ENCODE data around the gene FAM229B. TPM values are rescaled to one million over a fixed set of nuclear protein-coding genes. Genes with fewer than 3 reads are reported as not detected.

FAM229B gene
- total and polyA plus RNA-seq, 2 experiments from 2014 or later, result 12.0 to 57.3 TPM

GRCh38 chr6:112144145-112144926, 56.9 kb downstream of the FAM229B start:
- no peak overlapping the region for H2AFZ ChIP-seq
- WGBS, 2 experiments (ENCODE audit: low coverage in 1 of 2, low lambda C conversion rate in 2 of 2, missing lambda C conversion rate in 2 of 2), result 31 to 35% methylated on average over 12 of the region's 12 CpGs
- no peaks in the 10 kb centered on the region for H3K9me3 ChIP-seq (ENCODE audit: low read depth)
- peaks cover 88% of the 10 kb centered on the region for H3F3A ChIP-seq (ENCODE audit: insufficient read depth)
- H3K79me2 ChIP-seq (ENCODE audit: insufficient read depth), result no peaks in the 10 kb centered on the region
- no peaks in the 10 kb centered on the region for H3K27me3 ChIP-seq (replicated peaks; ENCODE audit: insufficient read depth)
- H3K4me3 ChIP-seq, result 0 out of 2 replicates have a peak overlapping the region, but pooled peaks have one; percentile 0
- DNase-seq, result peak; percentile 62
- H3K4me1 ChIP-seq (ENCODE audit: insufficient read depth), result peaks cover 12% of the 10 kb centered on the region
- H3K36me3 ChIP-seq (ENCODE audit: low read depth), result peaks cover 95% of the 10 kb centered on the region
- H3K27ac ChIP-seq, result peak overlapping the region; percentile 29
- no peaks in the 10 kb centered on the region for H3K9me2 ChIP-seq (ENCODE audit: insufficient read depth)
- no peak overlapping the region for H3K9ac ChIP-seq
- in situ Hi-C loops (cut with MboI), result no loop called here
- H4K20me1 ChIP-seq (ENCODE audit: insufficient read depth), result no peaks in the 10 kb centered on the region
- no peak for TF ChIP-seq EZH2phosphoT487 (IDR thresholded peaks at IDR 0.05; ENCODE audit: insufficient read depth, low read depth)
- TF ChIP-seq EZH2 (IDR thresholded peaks at IDR 0.05; ENCODE audit: insufficient read depth, poor library complexity, severe bottlenecking), result no peak
- H3K4me2 ChIP-seq (ENCODE audit: unreplicated experiment), result no peak overlapping the region

GRCh38 chr6:112145080-112145573, 57.7 kb downstream of the FAM229B start:
- Histone ChIP-seq H3K4me2 (ENCODE audit: unreplicated experiment) (no peak overlapping the region), H3K9me2 (ENCODE audit: insufficient read depth) (no peaks in the 10 kb centered on the region), H3K36me3 (ENCODE audit: low read depth) (peaks cover 95% of the 10 kb centered on the region), H3K27ac (peak overlapping the region; percentile 29; the same call in 1 of the 2 replicates), H3K4me1 (ENCODE audit: insufficient read depth) (peaks cover 19% of the 10 kb centered on the region), H2AFZ (no peak overlapping the region), H3K4me3 (no peak overlapping the region), H3F3A (ENCODE audit: insufficient read depth) (peaks cover 88% of the 10 kb centered on the region), H3K9me3 (ENCODE audit: low read depth) (no peaks in the 10 kb centered on the region), H3K79me2 (ENCODE audit: insufficient read depth) (no peaks in the 10 kb centered on the region), H3K27me3 (replicated peaks; ENCODE audit: insufficient read depth) (no peaks in the 10 kb centered on the region), H3K9ac (no peak overlapping the region), H4K20me1 (ENCODE audit: insufficient read depth) (no peaks in the 10 kb centered on the region)
- no peak for DNase-seq
- WGBS, 2 experiments (ENCODE audit: low coverage in 1 of 2, low lambda C conversion rate in 2 of 2, missing lambda C conversion rate in 2 of 2), result 97 to 98% methylated on average over 10 of the region's 10 CpGs
- no peak for TF ChIP-seq EZH2phosphoT487 (IDR thresholded peaks at IDR 0.05; ENCODE audit: insufficient read depth, low read depth)
- no peak for TF ChIP-seq EZH2 (IDR thresholded peaks at IDR 0.05; ENCODE audit: insufficient read depth, poor library complexity, severe bottlenecking)
- in situ Hi-C loops (cut with MboI), result no loop called here

GRCh38 chr6:112148103-112148502, 60.7 kb downstream of the FAM229B start:
- 97 to 98% methylated on average over 6 of the region's 6 CpGs for WGBS, 2 experiments (ENCODE audit: low coverage in 1 of 2, low lambda C conversion rate in 2 of 2, missing lambda C conversion rate in 2 of 2)

DNA sequence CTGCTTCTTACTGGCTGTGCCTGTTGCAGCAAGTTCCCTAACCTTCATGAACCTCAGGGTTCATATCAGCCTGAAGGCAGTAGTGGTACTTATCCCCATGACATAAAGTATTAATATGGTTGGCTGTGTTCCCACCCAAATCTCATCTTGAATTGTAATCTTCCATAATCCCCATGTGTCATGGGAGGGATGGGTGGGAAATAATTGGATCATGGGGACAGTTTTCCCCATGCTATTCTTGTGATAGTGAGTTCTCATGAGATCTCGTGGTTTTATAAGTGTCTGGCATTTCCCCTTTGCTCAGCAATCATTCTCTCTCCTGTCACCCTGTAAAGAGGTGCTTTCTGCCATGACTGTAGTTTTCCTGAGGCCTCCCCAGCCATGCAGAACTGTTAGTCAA, 61.8 kb downstream of the FAM229B start:
- Histone ChIP-seq H3K9ac (peak overlapping the region; percentile 65), H3K4me3 (no peak overlapping the region), H2AFZ (no peak overlapping the region), H3F3A (ENCODE audit: insufficient read depth) (peaks cover 89% of the 10 kb centered on the region), H3K9me3 (ENCODE audit: low read depth) (no peaks in the 10 kb centered on the region), H3K36me3 (ENCODE audit: low read depth) (peaks cover 90% of the 10 kb centered on the region), H3K4me2 (ENCODE audit: unreplicated experiment) (peak overlapping the region; percentile 0), H3K9me2 (ENCODE audit: insufficient read depth) (no peaks in the 10 kb centered on the region), H3K27ac (peak overlapping the region; percentile 92), H3K4me1 (ENCODE audit: insufficient read depth) (peaks cover 54% of the 10 kb centered on the region), H4K20me1 (ENCODE audit: insufficient read depth) (no peaks in the 10 kb centered on the region), H3K79me2 (ENCODE audit: insufficient read depth) (no peaks in the 10 kb centered on the region), H3K27me3 (replicated peaks; ENCODE audit: insufficient read depth) (no peaks in the 10 kb centered on the region)
- no peak for DNase-seq
- no peak for TF ChIP-seq EZH2 (IDR thresholded peaks at IDR 0.05; ENCODE audit: insufficient read depth, poor library complexity, severe bottlenecking)
- TF ChIP-seq EZH2phosphoT487 (IDR thresholded peaks at IDR 0.05; ENCODE audit: insufficient read depth, low read depth), result no peak
- in situ Hi-C loops (cut with MboI), result no loop called here
- WGBS, 2 experiments (ENCODE audit: low coverage in 1 of 2, low lambda C conversion rate in 2 of 2, missing lambda C conversion rate in 2 of 2), result 15 to 22% methylated on average over 1 of the region's 1 CpG

More at GRCh38 chr6:112148103-112148502, 60.7 kb downstream of the FAM229B start:
- Histone ChIP-seq H3K79me2 (ENCODE audit: insufficient read depth) (no peaks in the 10 kb centered on the region), H3K4me2 (ENCODE audit: unreplicated experiment) (no peak overlapping the region), H3K9me2 (ENCODE audit: insufficient read depth) (no peaks in the 10 kb centered on the region), H3F3A (ENCODE audit: insufficient read depth) (peaks cover 88% of the 10 kb centered on the region), H3K27me3 (replicated peaks; ENCODE audit: insufficient read depth) (no peaks in the 10 kb centered on the region), H3K27ac (peak overlapping the region; percentile 1; the same call in 1 of the 2 replicates), H3K9me3 (ENCODE audit: low read depth) (no peaks in the 10 kb centered on the region), H3K4me1 (ENCODE audit: insufficient read depth) (peaks cover 47% of the 10 kb centered on the region), H2AFZ (no peak overlapping the region), H4K20me1 (ENCODE audit: insufficient read depth) (no peaks in the 10 kb centered on the region), H3K36me3 (ENCODE audit: low read depth) (peaks cover 95% of the 10 kb centered on the region), H3K4me3 (no peak overlapping the region), H3K9ac (no peak overlapping the region)
- no peak for TF ChIP-seq EZH2phosphoT487 (IDR thresholded peaks at IDR 0.05; ENCODE audit: insufficient read depth, low read depth)
- TF ChIP-seq EZH2 (IDR thresholded peaks at IDR 0.05; ENCODE audit: insufficient read depth, poor library complexity, severe bottlenecking), result no peak
- in situ Hi-C loops (cut with MboI), result no loop called here
- no peak for DNase-seq
